NCI-H2107 (cell line): ENCODE measurements around the gene WDTC1.

Source experiments
- DNase-seq: peaks from one replicate; lab custom pipeline; 2025; lab: John Stamatoyannopoulos, UW

The WDTC1 gene

DNA sequence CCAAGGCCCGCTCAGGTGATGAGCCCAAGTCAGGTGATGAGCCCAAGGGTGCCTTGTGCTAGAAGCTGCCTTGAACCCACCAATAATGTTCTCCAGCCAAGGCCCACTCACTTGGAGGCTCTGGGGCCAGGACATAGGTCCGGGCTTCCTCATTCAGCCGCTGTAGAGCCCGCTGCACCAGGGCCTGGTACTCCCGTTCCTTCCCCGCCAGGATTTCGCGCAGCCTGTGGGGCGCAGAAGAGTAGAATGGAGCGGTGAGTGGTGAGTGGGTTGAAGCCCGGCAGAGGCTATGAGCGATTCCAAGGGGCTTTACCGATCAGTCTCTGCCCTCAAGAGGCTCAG is 121.8 kb downstream of the WDTC1 start:
- no peak for DNase-seq

DNA sequence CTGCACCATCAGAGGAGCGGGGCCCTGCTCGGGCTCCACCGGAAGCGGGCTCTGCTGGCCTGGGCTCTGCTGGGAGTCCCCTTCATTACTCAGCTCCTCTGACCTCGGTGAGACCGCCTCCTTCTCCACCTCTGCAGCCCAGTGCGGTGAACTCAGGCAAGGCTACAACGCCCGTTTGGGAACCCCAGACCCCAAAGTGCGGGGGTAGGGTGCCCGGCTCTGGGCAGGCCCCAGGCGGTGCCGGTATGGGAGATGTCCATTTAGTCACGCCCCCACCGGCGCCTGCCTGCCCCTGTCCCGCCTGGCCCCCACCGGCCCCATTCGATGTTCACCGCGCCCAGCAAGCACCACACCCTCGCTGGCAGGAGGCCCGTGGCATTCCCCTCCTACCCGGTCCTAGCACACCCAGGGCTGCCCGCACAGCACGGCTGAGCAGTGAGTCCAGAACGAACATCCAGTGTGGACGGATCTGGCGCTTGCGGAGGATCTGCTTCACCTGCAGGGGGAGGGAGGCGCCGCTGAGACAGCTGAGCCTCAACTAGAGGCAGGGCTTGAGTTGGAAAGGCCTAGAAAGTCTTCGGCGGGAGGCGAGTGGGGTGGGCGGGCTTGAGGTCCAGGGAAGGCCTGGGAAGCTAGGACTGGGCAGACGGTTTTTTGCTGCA is 122.3 kb downstream of the WDTC1 start:
- DNase-seq: no peak

DNA sequence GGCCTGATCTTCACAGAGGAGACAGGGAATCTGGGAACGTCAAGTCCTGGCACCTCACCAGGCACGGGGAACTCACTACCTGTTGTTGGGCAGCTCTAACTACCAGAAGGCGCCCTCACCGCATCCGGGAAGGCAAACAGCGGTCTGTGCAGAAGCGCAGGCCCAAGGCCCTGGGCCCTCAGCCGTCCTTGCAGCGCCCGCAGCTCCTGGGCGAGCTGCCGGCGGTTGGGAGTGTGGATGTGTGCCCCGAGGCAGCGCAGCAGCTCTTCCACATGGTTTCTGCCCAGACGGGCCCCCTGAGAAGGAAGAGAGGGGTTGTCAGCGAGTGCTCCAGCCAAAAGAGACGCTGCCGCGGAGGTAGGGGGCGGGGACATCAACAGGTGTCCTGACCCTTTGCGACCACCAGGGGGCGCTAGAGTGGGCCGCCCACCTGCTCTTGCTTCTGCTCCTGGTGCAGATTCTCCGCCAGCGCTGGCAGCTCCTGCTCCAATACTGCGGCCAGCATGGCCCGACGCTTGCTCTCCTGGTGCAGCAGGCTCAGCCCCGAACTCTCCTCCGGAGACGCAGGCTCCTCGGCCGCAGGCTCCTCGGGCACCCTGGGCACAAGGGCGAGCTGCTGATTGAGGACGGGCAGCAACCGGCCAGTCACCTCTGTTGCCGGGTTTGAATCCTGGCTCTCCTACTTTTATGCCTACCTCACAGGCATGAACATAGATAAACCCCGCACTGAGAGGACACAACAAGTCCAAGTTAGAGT is 123.0 kb downstream of the WDTC1 start:
- DNase-seq: no peak
